Measurements from ENCODE around the gene ZNF670. TPM values are rescaled to one million over a fixed set of nuclear protein-coding genes. Genes with fewer than 3 reads are reported as not detected.

Gene ZNF670
- total RNA-seq, 1 experiment from 2014 or later: 13.9 TPM

- peaks cover 0 to 2% (median 0%) of the 10 kb centered on the region in 3 experiments; a peak in 1 of 7 replicates for H3K36me3 Mint-ChIP-seq (ENCODE audit: insufficient read depth in 1 of 3, low read depth in 3 of 3)
Observed at GRCh38 chr1:247115545-247115944, 36.9 kb upstream of the ZNF670 start.

More at GRCh38 chr1:247115545-247115944, 36.9 kb upstream of the ZNF670 start:
- Histone ChIP-seq H3K27ac (ENCODE audit: insufficient read length, low read depth, low read length) (no peak overlapping the region), H3K4ac (ENCODE audit: low read depth, low read length) (no peak overlapping the region), H3K9ac (ENCODE audit: extremely low read depth, insufficient read length, low read length) (no peak overlapping the region), H2BK12ac (ENCODE audit: insufficient read length, low read depth, low read length) (no peak overlapping the region), H3K23me2 (ENCODE audit: insufficient read length, low read depth, low read length, poor library complexity, severe bottlenecking) (peaks cover 8% of the 10 kb centered on the region), H3K79me1 (ENCODE audit: insufficient read depth, low read depth, low read length, poor library complexity, severe bottlenecking) (no peaks in the 10 kb centered on the region), H2BK20ac (ENCODE audit: low read depth, low read length, poor library complexity, severe bottlenecking) (no peak overlapping the region), H3T11ph (ENCODE audit: low read length) (no peak overlapping the region), H2BK5ac (ENCODE audit: insufficient read length, low read length) (no peak overlapping the region), H2AFZ (ENCODE audit: low read length) (no peak overlapping the region), H4K5ac (ENCODE audit: insufficient read length, low read depth, low read length) (no peak overlapping the region), H2BK15ac (ENCODE audit: low read depth, low read length) (no peak overlapping the region), H3K9me3 (ENCODE audit: control insufficient read depth, low read depth, low read length) (no peaks in the 10 kb centered on the region), H3K79me2 (ENCODE audit: insufficient read depth, low read length) (no peaks in the 10 kb centered on the region), H2AK5ac (ENCODE audit: insufficient read length, low read length) (no peak overlapping the region), H4K91ac (ENCODE audit: insufficient read length, low read depth, low read length) (no peak overlapping the region), H3K56ac (ENCODE audit: insufficient read length, low read depth, low read length) (no peak overlapping the region), H3K4me1 (ENCODE audit: insufficient read depth, low read length) (no peaks in the 10 kb centered on the region; the same call in 1 of the 2 replicates), H3K14ac (ENCODE audit: insufficient read depth, low read length) (no peak overlapping the region), H2BK120ac (ENCODE audit: low read depth, low read length, poor library complexity, severe bottlenecking) (no peak overlapping the region), H3K18ac (ENCODE audit: insufficient read length, low read depth, low read length) (no peak overlapping the region), H3K27me3 (ENCODE audit: insufficient read depth, low read length) (peaks cover 3% of the 10 kb centered on the region; the same call in 1 of the 2 replicates), H3K4me2 (ENCODE audit: insufficient read depth, insufficient read length, low read length) (no peak overlapping the region), H4K20me1 (ENCODE audit: control insufficient read depth, insufficient read depth, insufficient read length) (no peaks in the 10 kb centered on the region), H3K23ac (ENCODE audit: insufficient read length, low read depth, low read length) (no peak overlapping the region), H4K8ac (replicated peaks; ENCODE audit: insufficient read length, low read depth, low read length) (no peak overlapping the region)
- H3K4me1 Mint-ChIP-seq: peaks cover 4 to 11% of the 10 kb centered on the region in 2 experiments
- no peak overlapping the region for H3K4me3 Mint-ChIP-seq
- no CpG with 5 or more reads among the region's 12 CpGs for WGBS (ENCODE audit: extremely low coverage, insufficient read length, low lambda C conversion rate)
- TF ChIP-seq CTCF (conservative IDR thresholded peaks at IDR 0.05): no peak
- peaks cover 32% of the 10 kb centered on the region for H3K27me3 Mint-ChIP-seq (ENCODE audit: low read depth)
- no peak for DNase-seq
- H3K27ac Mint-ChIP-seq: no peak overlapping the region
- H3K9me3 Mint-ChIP-seq: peaks cover 0 to 5% of the 10 kb centered on the region in 2 experiments; a peak in 4 of 5 replicates
